CD4-positive, alpha-beta T cell treated with Interferon alpha-2 for 1 hour (primary cell): ENCODE measurements around the gene MPPED1.

Experiments used
- DNase-seq, 2 donors: peaks; one replicate each; pipeline ENCODE4 v3.0.0-alpha.2; 2020 to 2022

Gene MPPED1

DNA sequence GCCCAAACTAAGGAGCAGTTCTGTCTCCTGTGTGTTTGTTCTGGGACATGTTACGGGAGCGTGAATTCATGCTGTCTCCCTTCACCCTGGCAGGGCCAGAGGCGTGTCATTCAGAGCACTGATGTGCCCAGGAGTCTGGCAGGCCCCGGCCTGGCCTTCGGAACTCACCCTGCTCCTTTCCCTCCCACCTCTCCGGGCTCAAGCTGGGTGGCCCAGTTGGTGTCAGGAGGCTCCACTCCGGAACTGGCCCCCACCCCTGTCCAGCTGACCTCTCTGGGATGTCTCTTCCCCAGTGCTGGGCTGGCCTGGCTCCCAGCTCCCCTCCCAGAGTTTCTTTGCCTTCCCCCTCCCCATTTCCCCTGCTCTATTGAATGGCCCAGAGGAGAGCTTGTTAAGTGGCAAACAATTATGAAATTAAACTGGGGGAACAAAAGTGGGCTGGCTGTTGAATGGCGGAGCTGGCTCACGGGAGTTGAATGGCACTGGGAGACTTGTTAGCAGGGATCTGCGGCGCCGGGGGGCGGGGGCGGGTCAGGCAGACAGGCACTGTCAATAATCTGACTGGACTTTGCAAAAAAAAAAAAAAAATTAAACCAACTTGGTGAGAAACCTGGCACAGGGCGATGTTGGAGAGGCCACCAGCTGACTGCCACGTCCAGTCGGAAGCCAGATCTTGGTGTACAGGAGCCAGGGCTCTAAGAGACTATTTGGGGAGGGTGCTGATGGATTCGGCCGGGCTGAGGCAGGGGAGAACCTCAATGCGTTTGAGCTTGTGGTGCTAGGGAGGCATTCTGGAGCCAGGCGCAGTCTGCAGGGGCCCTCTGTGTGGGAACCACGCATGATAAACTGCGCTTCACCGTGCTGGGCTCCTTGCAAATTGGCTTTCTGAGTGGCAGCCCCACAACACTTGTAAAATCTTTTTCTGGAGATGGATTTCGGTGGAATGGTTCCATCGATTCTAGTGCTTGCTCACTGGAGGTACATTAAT is 1.3 kb downstream of the MPPED1 start:
- DNase-seq, result no peak

DNA sequence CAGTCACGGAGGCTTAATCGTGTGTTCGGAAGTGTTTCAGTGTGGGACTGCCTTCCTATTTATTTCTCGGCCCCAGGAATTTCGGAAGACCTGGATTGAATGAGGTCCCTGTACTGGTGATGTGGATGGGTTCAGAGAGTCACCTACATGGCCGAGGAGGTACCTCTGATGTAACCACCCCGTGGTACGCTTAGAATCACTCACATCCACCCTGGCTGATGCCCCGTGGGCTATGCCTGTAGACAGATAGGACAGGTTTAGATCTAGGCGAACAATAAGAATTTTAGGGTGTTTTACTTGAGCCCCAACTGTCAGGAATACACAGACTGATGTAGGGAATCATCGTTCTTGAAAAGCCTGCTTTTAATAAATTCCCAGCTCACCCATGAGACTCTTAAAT is 2.0 kb downstream of the MPPED1 start:
- DNase-seq, result no peak

DNA sequence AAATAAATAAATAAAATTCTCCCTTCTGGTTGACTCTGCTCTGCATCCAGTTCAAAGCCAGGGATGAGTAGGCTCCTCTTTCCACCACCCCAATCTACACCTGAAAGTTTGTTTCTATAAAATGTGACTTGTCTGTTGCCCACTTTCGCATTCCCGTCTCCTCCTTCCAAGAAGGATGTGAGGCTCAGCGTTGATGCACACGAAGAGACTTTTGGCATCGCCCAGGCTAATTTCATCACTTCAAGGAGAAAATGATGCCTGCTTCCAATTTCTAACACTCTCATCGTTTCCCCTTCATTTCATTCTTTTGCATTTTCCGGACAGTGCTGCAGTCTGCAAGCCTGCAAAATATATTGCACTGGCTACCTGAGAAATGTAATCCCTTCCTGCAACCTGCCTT is 3.9 kb downstream of the MPPED1 start:
- DNase-seq, result no peak

DNA sequence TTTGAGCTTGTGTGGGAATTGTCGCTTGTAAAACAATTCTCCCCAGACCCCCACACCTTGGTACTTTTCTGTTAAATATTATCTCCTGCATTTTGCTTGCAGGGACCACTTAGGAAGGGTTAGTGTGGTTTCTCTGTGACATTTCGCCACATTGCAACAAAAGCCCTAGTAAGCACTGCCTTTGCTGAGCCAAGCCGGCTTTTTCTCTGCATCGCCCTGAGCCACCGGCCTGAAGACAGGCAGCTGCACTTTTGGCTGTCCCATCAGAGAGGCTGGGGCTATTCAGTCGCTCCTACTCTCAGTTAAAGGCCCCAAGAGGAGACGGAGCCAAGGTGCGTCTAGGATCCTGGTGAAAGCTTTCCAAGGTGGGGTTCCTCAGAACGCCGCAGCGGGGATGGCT is 5.7 kb downstream of the MPPED1 start:
- no peak for DNase-seq

DNA sequence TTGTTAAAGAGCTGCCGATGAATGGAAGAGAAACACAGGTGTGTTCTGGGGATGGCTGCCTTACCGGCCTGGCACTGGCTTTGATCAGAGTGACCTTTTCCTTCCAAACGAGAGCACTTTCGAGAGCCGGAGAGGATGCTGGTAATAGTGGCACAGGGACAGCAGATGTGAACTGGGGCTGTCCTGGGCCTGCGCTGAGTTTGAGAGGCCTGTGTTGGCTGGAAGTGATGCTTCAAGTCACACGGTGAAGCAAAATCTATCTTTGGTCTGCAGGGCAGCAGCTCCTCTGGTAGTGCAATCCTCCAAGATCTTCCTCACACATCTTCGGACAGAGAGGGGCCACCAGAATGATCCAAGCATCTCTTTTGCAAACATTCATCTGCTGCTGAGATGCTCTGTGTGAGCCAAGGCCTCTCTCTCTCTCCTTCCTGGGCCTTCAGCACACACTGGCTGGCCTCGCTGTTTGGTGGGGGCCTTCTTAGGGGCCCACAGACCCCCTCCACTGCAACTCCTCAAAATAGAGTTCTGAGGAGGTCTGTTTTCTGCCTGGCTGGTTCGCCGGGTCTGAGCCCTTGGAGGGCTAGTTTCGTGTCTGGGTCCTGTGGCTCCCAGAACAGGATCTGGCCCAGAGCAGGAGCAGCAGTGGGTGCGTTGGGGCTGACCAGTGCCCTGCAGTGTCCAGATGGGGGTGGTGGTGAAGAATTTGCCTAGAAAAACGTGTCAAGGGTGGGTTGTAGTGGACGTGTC is 6.4 kb downstream of the MPPED1 start:
- DNase-seq, result no peak

DNA sequence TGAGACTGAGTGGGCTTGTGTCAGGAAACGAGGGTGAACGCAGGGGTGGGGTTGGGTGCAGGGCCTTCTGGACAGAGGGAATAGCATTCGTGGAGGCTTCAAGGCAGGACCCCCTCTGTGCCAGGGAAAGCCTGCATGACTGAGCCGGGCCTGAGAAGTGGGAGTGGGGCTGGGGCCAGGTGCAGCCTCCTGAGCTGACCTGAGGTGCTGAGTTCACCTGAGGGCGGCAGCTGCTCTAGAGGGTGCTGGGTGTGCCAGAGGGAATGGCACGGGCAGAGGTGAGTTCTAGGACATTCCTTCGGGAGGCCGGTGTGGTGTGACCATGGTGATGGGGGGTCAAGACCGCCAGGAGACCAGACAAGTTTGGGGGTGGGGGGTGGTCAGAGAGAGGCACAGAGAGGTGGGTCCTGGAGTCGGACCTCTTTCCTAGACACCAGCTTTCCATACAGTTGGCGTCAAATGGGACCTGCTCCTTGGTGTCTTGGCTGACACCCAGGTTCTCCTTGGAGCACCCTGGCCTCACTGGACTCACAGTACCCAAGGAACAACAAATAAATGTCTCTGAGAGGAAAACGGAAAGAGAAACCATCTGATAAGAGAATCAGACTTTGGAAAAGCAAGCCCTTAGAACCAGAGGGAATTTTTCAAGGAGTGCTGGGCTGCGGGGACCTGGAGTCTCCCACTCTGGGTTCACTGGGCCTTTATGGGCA is 7.7 kb downstream of the MPPED1 start:
- DNase-seq, result no peak

DNA sequence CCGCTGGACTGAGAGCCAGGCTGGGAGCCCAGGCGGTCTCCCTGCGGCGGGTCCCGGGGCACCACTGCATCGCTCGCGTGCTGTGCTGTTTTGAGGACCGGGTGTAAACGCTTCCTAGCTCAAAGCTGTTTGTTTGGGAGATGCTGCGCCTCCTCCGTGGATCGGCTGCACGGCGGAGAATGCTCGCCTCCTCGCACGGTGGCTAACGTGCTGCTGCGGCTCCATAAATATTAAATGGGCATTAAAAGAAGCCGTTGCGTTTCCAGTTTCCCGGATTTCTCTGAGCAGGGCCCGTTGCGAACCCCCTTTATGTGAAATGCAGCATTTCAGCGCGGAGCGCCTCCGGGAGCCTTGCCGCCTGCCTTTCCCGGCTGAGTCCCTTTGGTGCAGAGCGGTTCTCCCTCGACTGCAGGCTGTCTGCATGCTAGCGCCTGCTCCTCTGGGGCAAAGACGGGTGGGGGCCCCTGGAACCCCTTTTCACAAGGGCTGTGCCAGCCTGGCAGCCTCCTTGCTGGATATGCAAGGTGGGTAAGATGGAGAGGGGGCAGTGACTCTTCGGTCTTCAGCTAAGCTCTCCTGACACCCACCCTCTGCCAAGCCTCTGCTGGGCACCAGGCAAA is 9.3 kb downstream of the MPPED1 start:
- no peak for DNase-seq

DNA sequence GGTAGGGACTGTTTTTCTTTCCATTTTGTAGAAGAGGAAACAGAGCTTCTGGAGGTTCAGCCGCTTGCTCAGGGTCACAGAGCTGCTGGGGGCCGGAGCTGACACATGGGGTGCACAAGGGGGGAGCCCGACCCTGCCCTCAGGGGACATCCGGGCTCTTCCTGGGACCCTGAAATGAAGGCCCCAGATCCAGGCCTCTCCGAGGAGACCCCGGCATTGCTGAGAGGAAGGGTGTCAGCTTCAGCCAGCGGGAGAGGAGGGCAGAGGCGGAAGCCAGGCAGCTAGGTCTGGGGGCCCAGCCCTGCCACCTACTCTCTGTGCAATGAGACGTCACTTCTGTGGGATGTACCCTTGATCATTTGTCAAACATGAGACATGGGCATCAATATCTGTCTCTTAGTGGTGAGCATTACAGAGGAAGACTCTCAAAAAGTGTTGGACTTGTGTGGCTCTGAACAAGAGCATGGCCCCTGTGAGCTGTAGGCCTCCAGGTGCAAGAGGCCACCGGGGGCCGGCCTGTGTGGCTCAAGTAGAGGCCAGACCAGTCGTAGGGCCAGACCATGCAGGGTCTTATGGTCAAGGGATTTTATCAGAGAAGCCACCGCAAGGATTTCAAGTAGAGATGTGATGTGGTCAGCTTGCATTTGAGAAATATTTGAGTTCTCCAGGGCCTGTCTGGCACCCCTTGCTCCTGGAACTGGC is 10.3 kb downstream of the MPPED1 start:
- DNase-seq, result no peak

DNA sequence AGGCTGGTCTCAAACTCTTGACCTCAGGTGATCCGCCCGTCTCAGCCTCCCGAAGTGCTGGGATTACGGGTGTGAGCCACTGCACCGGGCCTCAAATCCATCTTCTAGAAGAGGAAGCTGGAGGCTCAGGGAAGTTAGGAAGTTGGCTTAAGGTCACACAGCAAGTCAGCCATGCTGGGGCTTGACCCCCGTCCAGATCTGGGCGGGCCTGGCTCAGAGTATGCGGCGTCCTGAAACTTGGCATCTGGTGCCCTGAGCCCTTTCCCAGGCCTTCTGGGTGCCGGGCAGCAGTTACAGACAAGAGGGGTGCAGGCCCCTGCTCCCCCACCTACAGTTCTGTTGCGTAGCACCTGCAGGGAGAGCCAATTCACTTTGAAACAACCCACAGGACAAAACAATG is 11.2 kb downstream of the MPPED1 start:
- no peak for DNase-seq

DNA sequence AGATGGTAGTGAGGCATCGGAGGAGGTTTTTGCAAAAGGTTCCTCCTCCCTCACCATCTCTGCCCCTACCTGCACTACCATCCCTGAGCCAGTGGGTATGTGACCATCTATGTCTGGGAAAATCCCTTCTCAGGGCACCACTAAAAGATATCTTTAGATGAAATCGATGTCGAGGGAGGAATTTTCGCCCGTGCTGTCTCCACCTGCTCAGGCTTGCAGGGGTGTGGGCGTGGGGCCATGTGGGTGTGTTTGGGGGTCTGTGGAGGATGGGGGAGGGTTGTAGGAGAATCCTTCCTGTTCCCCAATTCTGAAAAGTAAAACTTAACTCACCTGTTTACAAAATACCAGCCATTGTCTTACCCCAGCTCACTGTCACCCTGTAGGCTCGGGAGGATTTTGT is 12.4 kb downstream of the MPPED1 start:
- DNase-seq, result no peak

DNA sequence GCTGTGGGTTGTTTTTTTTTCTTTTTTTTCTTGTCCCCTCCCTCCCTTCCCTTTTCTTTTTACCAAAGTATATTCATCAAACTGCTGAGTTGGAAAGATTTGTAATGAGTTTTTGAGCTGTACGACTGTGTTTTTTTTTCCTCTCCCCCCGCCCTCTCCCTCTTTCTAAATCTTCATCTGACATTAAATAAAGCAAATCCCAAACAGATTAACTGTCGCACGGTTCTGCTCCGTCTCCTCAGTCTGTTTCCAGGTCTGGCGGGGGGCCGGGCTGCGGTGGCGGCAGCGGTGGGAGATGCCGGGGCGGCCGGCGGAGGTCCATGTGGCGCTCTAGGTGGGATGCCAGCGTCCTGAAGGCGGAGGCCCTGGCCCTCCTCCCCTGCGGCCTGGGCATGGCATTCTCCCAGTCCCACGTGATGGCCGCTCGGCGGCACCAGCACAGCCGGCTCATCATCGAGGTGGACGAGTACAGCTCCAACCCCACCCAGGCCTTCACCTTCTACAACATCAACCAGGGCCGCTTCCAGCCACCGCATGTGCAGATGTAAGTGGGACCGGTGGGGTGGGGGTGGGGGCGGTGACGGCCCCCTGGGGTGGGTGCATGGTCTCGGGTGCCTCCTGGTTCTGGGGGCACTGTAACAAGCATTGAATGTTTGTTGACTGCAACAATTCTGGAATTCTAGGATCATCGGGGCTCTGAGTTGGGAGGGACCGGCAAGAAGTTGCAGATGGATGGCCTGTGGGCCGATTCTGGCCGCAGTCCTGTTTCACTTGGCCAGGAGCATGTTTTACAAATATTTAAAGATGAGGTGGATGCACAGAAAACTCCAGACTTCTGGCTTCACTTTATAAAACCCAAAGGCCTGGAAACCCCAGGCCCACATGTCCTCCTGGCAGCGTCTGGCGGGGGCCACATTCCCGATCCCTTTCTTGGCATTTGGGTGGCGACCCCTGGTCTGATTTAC is 13.1 kb downstream of the MPPED1 start:
- DNase-seq, result no peak

DNA sequence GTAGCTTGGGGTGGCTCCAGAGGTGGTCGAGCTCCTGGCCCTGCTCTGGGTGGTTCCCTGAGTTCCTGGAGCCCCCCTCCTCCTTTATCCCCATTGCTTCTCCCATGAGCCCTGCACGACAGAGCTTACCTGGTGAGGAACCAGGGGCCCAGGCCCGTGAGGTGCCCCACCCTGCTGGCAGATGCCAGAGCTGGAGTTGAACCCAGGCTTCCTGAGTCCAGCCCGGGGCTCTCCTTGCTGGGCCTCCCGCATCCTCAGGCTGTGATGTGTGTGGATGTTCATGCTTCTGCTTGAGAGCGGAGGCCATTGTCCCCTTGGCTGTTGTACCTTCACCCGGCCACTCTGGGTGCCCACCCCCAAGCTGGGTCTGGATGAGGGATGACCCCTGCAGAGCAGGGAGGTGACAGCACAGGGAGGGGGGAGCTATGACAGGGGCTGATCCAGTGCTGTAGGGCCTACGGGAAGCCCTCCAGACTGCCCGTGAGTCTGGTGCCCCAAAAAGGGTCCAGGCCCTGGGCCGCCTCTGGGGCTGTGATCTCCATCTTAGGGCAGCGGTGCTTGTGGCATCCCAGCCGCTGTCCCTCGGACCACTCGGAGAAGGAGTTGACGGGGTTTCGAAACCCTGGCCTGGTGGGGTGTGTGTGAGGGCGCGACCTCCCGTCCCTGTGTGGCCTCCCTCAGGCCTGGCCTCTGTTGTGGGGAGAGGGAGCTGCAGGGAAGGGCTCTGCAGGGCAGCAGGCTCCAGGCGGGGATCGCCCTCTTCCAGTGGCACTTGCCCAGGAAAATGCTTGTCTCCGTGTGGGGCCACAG is 14.4 kb downstream of the MPPED1 start:
- no peak for DNase-seq

DNA sequence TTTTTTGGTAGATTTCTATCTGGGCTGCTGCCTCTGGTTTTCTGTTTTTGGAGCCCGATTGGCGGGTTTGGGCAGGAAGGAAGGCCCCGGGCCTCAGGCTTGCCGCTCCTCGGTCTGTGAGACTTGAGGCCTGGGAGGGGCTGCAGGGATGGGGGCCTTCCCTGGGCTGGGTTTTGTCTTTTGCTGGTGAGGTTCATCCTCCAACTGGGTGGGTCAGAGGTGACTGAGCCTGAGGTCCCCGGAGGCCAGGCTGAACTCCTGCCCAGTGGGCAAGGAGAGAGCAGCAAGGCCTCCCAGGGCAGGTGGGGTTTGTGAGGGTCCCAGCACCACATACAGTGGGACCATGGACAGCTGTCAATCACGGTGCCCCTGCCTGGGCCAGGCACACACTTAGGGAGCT is 15.0 kb downstream of the MPPED1 start:
- no peak for DNase-seq

DNA sequence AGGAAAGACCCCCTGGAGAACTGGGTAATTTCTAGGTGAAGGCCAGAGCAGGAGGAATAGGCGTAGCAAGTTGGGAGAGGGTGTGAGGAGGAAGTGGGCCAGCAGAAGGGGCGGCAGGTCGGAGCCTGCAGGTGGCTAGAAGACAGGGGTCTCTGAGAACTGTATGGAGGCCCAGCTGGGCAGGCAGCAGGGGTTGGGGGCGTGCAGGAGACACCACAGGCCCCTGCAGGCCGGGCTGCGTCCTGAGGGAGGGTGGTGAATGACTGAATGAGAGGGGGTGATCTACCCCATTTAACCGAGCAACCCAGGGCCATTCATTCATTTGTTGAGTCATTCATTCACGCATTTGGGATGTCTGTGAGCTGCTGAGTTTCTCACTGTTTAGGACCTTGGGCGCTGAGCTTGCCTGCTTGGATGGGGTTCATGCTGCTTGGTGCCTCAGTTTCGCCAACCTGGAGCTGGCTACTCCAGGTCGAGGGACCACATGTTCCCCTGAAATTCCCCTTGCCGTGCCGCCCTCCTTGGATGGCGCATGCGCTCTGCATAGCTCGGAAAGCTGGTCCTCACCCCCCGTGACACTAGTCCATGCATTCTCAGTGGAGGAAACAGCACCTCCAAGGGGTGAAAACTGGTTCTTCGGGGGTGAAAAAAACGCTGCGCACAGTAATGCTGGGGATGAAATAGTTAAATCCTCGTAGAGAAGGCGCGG is 15.6 kb downstream of the MPPED1 start:
- DNase-seq, result no peak

DNA sequence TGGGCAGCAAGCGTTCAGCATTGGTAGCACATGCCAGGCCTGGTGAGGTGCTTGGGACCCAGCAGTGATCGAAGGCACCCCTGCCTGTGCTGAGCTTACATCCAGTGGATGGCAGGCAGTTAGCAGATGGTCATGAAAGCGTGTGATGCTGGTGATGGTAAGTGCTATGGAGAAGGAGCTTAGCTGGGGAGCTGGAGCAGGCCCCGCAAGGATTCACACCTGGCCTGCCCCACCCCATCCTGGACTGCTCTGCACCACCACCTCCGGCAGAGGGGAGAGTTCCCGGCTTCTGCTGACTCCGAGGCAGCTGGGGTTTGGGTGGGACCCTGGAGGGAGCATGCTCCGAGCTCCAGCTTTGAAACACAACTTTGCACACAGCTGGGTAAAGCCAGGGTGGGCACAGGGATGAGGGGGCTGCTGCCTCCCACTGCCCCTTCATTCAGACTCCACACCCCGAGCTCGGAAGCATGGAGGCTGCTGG is 16.2 kb downstream of the MPPED1 start:
- DNase-seq, result no peak

DNA sequence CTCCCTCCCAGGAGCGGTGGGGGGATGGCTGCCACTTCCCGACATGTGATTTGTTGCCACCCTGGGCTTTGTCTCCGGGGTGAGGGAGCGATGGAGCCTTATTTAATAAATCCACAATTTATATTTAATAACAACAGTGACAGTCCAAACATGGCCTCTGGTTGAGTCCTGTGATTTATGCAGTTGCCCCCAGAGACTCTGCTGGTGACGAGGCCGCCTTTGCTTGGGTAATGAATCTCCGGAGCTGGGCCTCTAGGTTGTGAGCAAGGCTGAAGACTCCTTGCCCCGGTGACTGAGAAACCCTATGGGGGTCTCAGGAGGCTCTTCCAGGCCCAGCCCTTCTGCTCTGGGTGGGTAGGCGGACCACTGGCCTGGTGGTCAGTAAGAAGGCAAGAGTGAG is 16.7 kb downstream of the MPPED1 start:
- DNase-seq, result no peak

DNA sequence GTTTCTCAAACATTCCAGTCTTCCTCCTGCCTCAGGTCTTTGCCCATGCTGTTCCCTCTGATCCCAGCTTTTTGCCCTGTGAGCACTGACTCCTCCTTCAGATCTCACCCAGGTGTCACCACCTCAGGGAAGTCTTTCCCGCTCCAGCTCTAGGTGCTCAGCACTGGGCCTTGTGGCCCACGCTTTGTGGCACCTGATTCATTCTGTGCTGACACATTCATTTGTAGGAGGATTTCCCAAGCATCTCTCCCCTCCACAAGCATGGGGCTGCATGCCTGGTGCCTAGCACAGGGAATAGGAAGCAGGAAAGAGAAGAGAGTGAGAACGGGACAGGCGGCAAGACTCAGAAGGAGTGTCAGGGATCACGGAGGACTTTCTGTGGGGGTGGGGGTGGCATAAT is 17.6 kb downstream of the MPPED1 start:
- no peak for DNase-seq

DNA sequence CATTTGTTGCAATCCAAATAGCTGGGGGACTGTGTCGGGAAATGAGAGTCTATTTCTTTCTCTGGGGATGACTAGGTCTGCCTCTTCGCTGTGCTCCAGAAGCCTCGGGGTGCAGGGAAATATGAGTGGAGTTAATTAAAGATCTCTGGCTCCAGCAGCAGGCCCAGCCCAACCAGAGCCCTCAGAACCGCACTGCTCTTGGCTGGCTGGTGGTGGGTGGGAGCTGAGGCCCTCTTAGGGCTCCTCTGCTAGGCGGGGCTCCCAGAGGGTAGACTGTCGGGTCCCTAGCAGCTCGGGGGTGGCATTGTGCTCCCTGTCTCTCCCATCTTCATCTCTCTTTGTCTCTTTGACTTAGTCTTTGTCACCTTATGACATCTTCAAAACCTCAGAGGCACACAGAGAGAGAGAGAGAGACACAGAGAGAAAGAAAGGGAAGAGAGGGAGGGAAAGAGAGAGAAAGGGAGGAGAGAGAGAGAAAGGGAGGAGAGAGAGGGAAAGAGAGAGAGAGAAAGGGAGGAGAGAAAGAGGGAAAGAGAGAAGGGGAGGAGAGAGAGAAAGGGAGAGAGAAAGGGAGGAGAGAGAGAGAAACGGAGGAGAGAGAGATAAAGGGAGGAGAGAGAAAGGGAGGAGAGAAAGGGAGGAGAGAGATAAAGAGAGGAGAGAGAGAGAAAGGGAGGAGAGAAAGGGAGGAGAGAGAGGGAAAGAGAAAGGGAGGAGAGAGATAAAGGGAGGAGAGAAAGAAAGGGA is 20.2 kb downstream of the MPPED1 start:
- DNase-seq, result no peak
